ENCODE results near the gene PAQR8.

Gene PAQR8

DNA sequence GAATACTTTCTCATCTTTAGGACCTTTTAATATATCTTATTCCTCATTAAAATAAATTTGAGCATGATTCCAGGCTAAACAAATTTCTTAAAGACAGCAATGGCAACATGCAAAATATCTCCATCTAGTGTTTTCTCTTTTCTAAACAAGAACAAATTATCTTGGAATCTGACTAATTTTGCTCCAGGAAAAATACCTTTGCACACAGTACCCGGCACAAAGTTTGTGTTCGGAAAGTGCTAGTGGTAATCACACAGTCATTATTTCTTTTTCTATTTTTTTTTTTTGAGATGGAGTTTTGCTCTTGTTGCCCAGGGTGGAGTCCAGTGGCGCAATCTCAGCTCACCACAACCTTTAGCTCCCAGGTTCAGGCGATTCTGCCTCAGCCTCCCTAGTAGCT is 50.0 kb downstream of the PAQR8 start:
- no peaks in the 10 kb centered on the region for H3K9me2 ChIP-seq (replicated peaks; ENCODE audit: insufficient read depth, low read length)
- no peak overlapping the region for H3K27ac ChIP-seq (ENCODE audit: low read depth, low read length)
- H3K36me3 ChIP-seq (ENCODE audit: low read length): no peaks in the 10 kb centered on the region
- no peak overlapping the region for H3K4me3 ChIP-seq (ENCODE audit: insufficient read depth, low read length, poor library complexity, severe bottlenecking)
- no peaks in the 10 kb centered on the region for H4K20me1 ChIP-seq (ENCODE audit: low read depth, low read length)
- H3K9ac ChIP-seq (ENCODE audit: low read length): no peak overlapping the region
- H3F3A ChIP-seq (ENCODE audit: insufficient read depth): no peaks in the 10 kb centered on the region
- no peak overlapping the region for H3K4me2 ChIP-seq (ENCODE audit: low read depth, low read length, poor library complexity, severe bottlenecking)
- H3K79me2 ChIP-seq (ENCODE audit: insufficient read depth, low read length): no peaks in the 10 kb centered on the region
- H3K9me3 ChIP-seq (ENCODE audit: insufficient read depth, low read length): no peaks in the 10 kb centered on the region
- H2AFZ ChIP-seq (ENCODE audit: low read depth, low read length, severe bottlenecking): no peak overlapping the region
- no peaks in the 10 kb centered on the region for H3K27me3 ChIP-seq (ENCODE audit: low read length)
- TF ChIP-seq EZH2phosphoT487 (conservative IDR thresholded peaks at IDR 0.05; ENCODE audit: low read length): no peak
- TF ChIP-seq, protein P1, sequence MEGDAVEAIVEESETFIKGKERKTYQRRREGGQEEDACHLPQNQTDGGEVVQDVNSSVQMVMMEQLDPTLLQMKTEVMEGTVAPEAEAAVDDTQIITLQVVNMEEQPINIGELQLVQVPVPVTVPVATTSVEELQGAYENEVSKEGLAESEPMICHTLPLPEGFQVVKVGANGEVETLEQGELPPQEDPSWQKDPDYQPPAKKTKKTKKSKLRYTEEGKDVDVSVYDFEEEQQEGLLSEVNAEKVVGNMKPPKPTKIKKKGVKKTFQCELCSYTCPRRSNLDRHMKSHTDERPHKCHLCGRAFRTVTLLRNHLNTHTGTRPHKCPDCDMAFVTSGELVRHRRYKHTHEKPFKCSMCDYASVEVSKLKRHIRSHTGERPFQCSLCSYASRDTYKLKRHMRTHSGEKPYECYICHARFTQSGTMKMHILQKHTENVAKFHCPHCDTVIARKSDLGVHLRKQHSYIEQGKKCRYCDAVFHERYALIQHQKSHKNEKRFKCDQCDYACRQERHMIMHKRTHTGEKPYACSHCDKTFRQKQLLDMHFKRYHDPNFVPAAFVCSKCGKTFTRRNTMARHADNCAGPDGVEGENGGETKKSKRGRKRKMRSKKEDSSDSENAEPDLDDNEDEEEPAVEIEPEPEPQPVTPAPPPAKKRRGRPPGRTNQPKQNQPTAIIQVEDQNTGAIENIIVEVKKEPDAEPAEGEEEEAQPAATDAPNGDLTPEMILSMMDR (IDR thresholded peaks at IDR 0.05; ENCODE audit: insufficient read depth, low read length, poor library complexity, severe bottlenecking): no peak

GRCh38 chr6:52415333-52415732 is 53.4 kb downstream of the PAQR8 start:
- Histone ChIP-seq H3K79me2 (ENCODE audit: insufficient read depth, low read length) (no peaks in the 10 kb centered on the region), H3K9me3 (ENCODE audit: insufficient read depth, low read length) (no peaks in the 10 kb centered on the region), H3K9ac (ENCODE audit: low read length) (no peak overlapping the region), H3F3A (ENCODE audit: insufficient read depth) (0 out of 2 replicates have a peak, but pooled peaks cover 8% of the 10 kb centered on the region), H3K27me3 (ENCODE audit: low read length) (no peaks in the 10 kb centered on the region), H3K4me3 (ENCODE audit: insufficient read depth, low read length, poor library complexity, severe bottlenecking) (no peak overlapping the region), H3K9me2 (replicated peaks; ENCODE audit: insufficient read depth, low read length) (no peaks in the 10 kb centered on the region), H2AFZ (ENCODE audit: low read depth, low read length, severe bottlenecking) (no peak overlapping the region), H3K4me2 (ENCODE audit: low read depth, low read length, poor library complexity, severe bottlenecking) (no peak overlapping the region), H3K36me3 (ENCODE audit: low read length) (no peaks in the 10 kb centered on the region), H4K20me1 (ENCODE audit: low read depth, low read length) (no peaks in the 10 kb centered on the region), H3K27ac (ENCODE audit: low read depth, low read length) (no peak overlapping the region)
- TF ChIP-seq, protein P1 (IDR thresholded peaks at IDR 0.05; ENCODE audit: insufficient read depth, low read length, poor library complexity, severe bottlenecking): no peak
- no peak for TF ChIP-seq EZH2phosphoT487 (conservative IDR thresholded peaks at IDR 0.05; ENCODE audit: low read length)

DNA sequence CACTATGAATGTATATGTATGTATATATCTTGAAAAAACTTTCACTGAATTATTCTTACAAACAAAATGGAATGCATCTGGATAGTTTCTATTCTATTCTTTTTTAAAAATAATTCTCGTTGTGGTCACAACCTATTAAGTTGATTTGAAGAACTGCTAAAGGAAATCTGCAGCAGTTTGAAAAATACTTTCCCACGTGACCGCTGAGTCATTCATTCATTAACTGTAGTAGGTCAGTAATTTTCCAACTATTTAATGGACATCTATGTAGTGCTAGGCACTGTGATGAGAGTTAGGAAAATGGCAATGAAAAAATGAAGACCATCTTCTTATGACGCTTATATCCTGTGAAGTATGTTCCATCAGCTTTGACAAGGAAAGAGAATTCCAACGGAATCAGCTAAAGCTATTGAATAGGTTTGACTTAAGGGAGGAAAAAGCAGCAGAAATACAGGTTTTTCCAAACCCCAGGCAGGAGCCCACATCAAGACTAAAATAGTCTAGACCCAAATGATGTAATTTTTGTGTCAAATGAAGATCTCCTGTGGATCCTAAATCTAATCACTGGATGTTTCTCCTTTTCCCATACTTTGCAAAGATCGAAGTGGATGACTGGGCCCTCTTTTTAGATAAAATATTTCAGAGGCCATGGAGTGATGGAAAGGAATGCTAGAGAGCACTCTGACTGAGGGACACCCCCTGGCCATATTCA is 54.1 kb downstream of the PAQR8 start:
- no peak for TF ChIP-seq EZH2phosphoT487 (conservative IDR thresholded peaks at IDR 0.05; ENCODE audit: low read length)
- TF ChIP-seq, protein P1 (IDR thresholded peaks at IDR 0.05; ENCODE audit: insufficient read depth, low read length, poor library complexity, severe bottlenecking): no peak
- no peaks in the 10 kb centered on the region for H3K27me3 ChIP-seq (ENCODE audit: low read length)
- no peaks in the 10 kb centered on the region for H3K9me2 ChIP-seq (replicated peaks; ENCODE audit: insufficient read depth, low read length)
- no peak overlapping the region for H3K4me2 ChIP-seq (ENCODE audit: low read depth, low read length, poor library complexity, severe bottlenecking)
- H3K9me3 ChIP-seq (ENCODE audit: insufficient read depth, low read length): no peaks in the 10 kb centered on the region
- no peaks in the 10 kb centered on the region for H3K36me3 ChIP-seq (ENCODE audit: low read length)
- no peak overlapping the region for H3K27ac ChIP-seq (ENCODE audit: low read depth, low read length)
- H3K79me2 ChIP-seq (ENCODE audit: insufficient read depth, low read length): no peaks in the 10 kb centered on the region
- H3F3A ChIP-seq (ENCODE audit: insufficient read depth): 0 out of 2 replicates have a peak, but pooled peaks cover 8% of the 10 kb centered on the region
- H4K20me1 ChIP-seq (ENCODE audit: low read depth, low read length): no peaks in the 10 kb centered on the region
- no peak overlapping the region for H3K9ac ChIP-seq (ENCODE audit: low read length)
- H3K4me3 ChIP-seq (ENCODE audit: insufficient read depth, low read length, poor library complexity, severe bottlenecking): no peak overlapping the region
- H2AFZ ChIP-seq (ENCODE audit: low read depth, low read length, severe bottlenecking): no peak overlapping the region
